ENCODE measurements around the gene TNNI2.

GRCh38 chr11:1880746-1881441 lies 42.1 kb downstream of the TNNI2 start:
- TF ChIP-seq POU2F2 (IDR thresholded peaks at IDR 0.05; ENCODE audit: low read depth, low read length): no peak
- no peak for TF ChIP-seq POLR2A (IDR thresholded peaks at IDR 0.05; ENCODE audit: low read depth, low read length)
- peak; percentile 60 for TF ChIP-seq POLR2AphosphoS5 (IDR thresholded peaks at IDR 0.05; ENCODE audit: low read depth, low read length)

Measured in GM12891 (cell line).